HepG2 (cell line): ENCODE results near the gene FIBIN. TPM values are rescaled to one million over a fixed set of nuclear protein-coding genes. Genes with fewer than 3 reads are reported as not detected.

Experiments used
- ATAC-seq: fragments of 200-7000 bp; cut with Tn5 transposase; 3 replicates; pipeline ENCODE4 v1.9.1; 2020; ENCODE audit warnings: mild to moderate bottlenecking, moderate library complexity
- BruUV-seq: library from RNA; stranded (reverse); fragments of 400-500 nt; replicated peaks from 2 replicates; lab custom pipeline; 2021; lab: Mats Ljungman, UMichigan
- CTCF ChIA-PET: fragments of 300-600 bp; formaldehyde crosslinking; extraction: SDS; loops from one replicate; lab custom pipeline; 2021; ENCODE audit warnings: low total read pairs, inconsistent platforms, low intra/inter-chr PET ratio; lab: Yijun Ruan, JAX
- POLR2A ChIA-PET: fragments of 350-600 bp; sonication (Branson Sonifier 250); formaldehyde crosslinking; loops from one replicate; lab custom pipeline; 2020; ENCODE audit warnings: antibody characterized with exemption, inconsistent platforms; lab: Yijun Ruan, JAX
- DNase-seq: peaks from one replicate; pipeline ENCODE4 v3.0.0-alpha.2; 2015; ENCODE audit warnings: low spot score
- FAIRE-seq: peaks from 3 replicates; lab custom pipeline; 2011; peaks lifted over from hg19 to GRCh38; lab: Jason Lieb, UNC
- H2AFZ ChIP-seq: one replicate; pipeline ENCODE4 v1.6.1; 2011; ENCODE audit warnings: low read length, inconsistent platforms
- H3K27ac ChIP-seq: fragments of 300-600 bp; 3 replicates; pipeline ENCODE4 v1.8.0; 2011; ENCODE audit warnings: mixed run types, mild to moderate bottlenecking, mixed read lengths, low read length, inconsistent platforms; ENCODE audit not compliant: insufficient read depth; ENCODE audit errors: extremely low read length
- H3K27me3 ChIP-seq, 2 experiments: fragments of 200-600 bp in 1 of 2; 2 replicates in 1 of 2; 3 replicates in 1 of 2; pipeline versions ENCODE4 v1.6.0 to v1.8.0; 2011; ENCODE audit warnings: low read length in 2 of 2, mild to moderate bottlenecking in 2 of 2, moderate library complexity in 2 of 2, inconsistent platforms in 1 of 2; ENCODE audit not compliant: insufficient read depth in 2 of 2, control insufficient read depth in 1 of 2
- H3K36me3 ChIP-seq, 2 experiments: fragments of 200-600 bp in 1 of 2; replicated peaks in 1 of 2; 2 replicates in 1 of 2; 3 replicates in 1 of 2; pipeline versions ENCODE4 v1.5.1 to v1.8.0; 2011; ENCODE audit warnings: low read length in 2 of 2, inconsistent platforms in 1 of 2; ENCODE audit not compliant: insufficient read depth in 2 of 2, control insufficient read depth in 1 of 2
- H3K4me1 ChIP-seq: 2 replicates; pipeline ENCODE4 v1.5.1; 2012; ENCODE audit warnings: low read length, inconsistent platforms; ENCODE audit not compliant: insufficient read depth
- H3K4me2 ChIP-seq: 2 replicates; pipeline ENCODE4 v1.6.0; 2011; ENCODE audit warnings: low read depth, low read length, inconsistent platforms
- H3K4me3 ChIP-seq, 3 experiments: fragments of 200-600 bp in 1 of 3; sonication (generic), shearing (Covaris generic) in 1 of 3; replicated peaks in 1 of 3; 2 replicates each; pipeline ENCODE4 v1.5.1; 2011 to 2016; ENCODE audit warnings: low read length in 3 of 3, inconsistent platforms in 2 of 3, low read depth in 2 of 3, mild to moderate bottlenecking in 2 of 3, control low read depth in 1 of 3, mixed read lengths in 1 of 3; ENCODE audit not compliant: insufficient read depth in 1 of 3
- H3K79me2 ChIP-seq: one replicate; pipeline ENCODE4 v1.6.1; 2011; ENCODE audit warnings: low read length, inconsistent platforms; ENCODE audit not compliant: insufficient read depth
- H3K9ac ChIP-seq: 2 replicates; pipeline ENCODE4 v1.6.0; 2011; ENCODE audit warnings: mild to moderate bottlenecking, low read depth, low read length, inconsistent platforms; ENCODE audit not compliant: insufficient read depth
- H3K9me3 ChIP-seq: 2 replicates; pipeline ENCODE4 v1.5.1; 2012; ENCODE audit warnings: mild to moderate bottlenecking, low read length
- H4K20me1 ChIP-seq: 2 replicates; pipeline ENCODE4 v1.6.0; 2011; ENCODE audit warnings: inconsistent platforms, mild to moderate bottlenecking, low read length, moderate library complexity; ENCODE audit not compliant: insufficient read depth
- FOXP1 ChIP-seq, 2 experiments: fragments of 450-650 bp in 1 of 2; IDR thresholded peaks; 2 replicates each; pipeline ENCODE4 v1.6.1; 2017 to 2018; ENCODE audit warnings: antibody characterized with exemption in 1 of 2
- HOXA9 ChIP-seq: sonication (generic); formaldehyde crosslinking; IDR thresholded peaks from 2 replicates; pipeline ENCODE4 v1.8.1; 2022; ENCODE audit warnings: missing genetic modification reagents, mild to moderate bottlenecking, moderate library complexity, borderline replicate concordance
- KLF12 ChIP-seq: sonication (generic); formaldehyde crosslinking; IDR thresholded peaks from 2 replicates; pipeline ENCODE4 v1.4.0; 2020; ENCODE audit warnings: missing genetic modification reagents, borderline replicate concordance
- KLF9 ChIP-seq: IDR thresholded peaks from 2 replicates; pipeline ENCODE4 v1.6.1; 2016; ENCODE audit warnings: low read depth
- NR2F6 ChIP-seq, 2 experiments: IDR thresholded peaks; 2 replicates each; pipeline ENCODE4 v1.6.1; 2016; ENCODE audit warnings: antibody characterized with exemption in 1 of 2, mild to moderate bottlenecking in 1 of 2
- ZNF235 ChIP-seq: sonication (generic); formaldehyde crosslinking; IDR thresholded peaks from 2 replicates; pipeline ENCODE4 v1.8.1; 2023; ENCODE audit warnings: mild to moderate bottlenecking, missing genetic modification reagents, borderline replicate concordance
- ZNF30 ChIP-seq: sonication (generic); formaldehyde crosslinking; IDR thresholded peaks from 2 replicates; pipeline ENCODE4 v1.5.0; 2020; ENCODE audit warnings: mild to moderate bottlenecking, missing genetic modification reagents
- ZNF607 ChIP-seq: sonication (generic); formaldehyde crosslinking; IDR thresholded peaks from 2 replicates; pipeline ENCODE4 v1.5.1; 2020; ENCODE audit warnings: missing genetic modification reagents, mild to moderate bottlenecking, borderline replicate concordance
- ZNF619 ChIP-seq: sonication (generic); formaldehyde crosslinking; IDR thresholded peaks from 2 replicates; pipeline ENCODE4 v1.4.0; 2020; ENCODE audit warnings: mild to moderate bottlenecking, missing genetic modification reagents
- ZNF766 ChIP-seq: sonication (generic); formaldehyde crosslinking; IDR thresholded peaks from 2 replicates; pipeline ENCODE4 v1.5.0; 2020; ENCODE audit warnings: missing genetic modification reagents, borderline replicate concordance
- WGBS: methylation state at CpG from one replicate; pipeline ENCODE4 v1.1.6; 2017; ENCODE audit warnings: low lambda C conversion rate; 5-methylcytosine and 5-hydroxymethylcytosine counted together
- in situ Hi-C: cut with HindIII; loops from 2 replicates; pipeline ENCODE4 v1.10.0; 2017; ENCODE audit warnings: low pct_unique_long_range_greater_than_20kb; ENCODE audit not compliant: extremely low pct_ligation_motif_present
- intact Hi-C: fragments of 100-400 bp; cut with micrococcal nuclease; formaldehyde crosslinking; loops from one replicate; pipeline ENCODE4 v1.10.0; 2022; ENCODE audit not compliant: unreplicated experiment
- polyA plus RNA-seq, 8 experiments: library from polyadenylated mRNA; depleted of rRNA in 3 of 8; stranded (reverse) in 7 of 8; unstranded in 1 of 8; fragments of >200 nt; fragmentation: Illumina TruSeq in 4 of 8; extraction: Trizol in 4 of 8; gene quantifications; 2 replicates each; pipeline versions ENCODE4 v1.2.1 to v1.2.3, GENCODE V29; 2011 to 2016; ENCODE audit warnings: low read depth in 4 of 8, missing spikeins in 1 of 8, mixed read lengths in 1 of 8; ENCODE audit not compliant: insufficient read depth in 1 of 8
- total RNA-seq, 5 experiments: library from RNA; depleted of rRNA; stranded (reverse); fragments of >200 nt; fragmentation: Illumina TruSeq; extraction: Trizol; gene quantifications; 2 replicates each; pipeline ENCODE4 v1.2.3, GENCODE V29; 2016; ENCODE audit warnings: low read depth in 1 of 5
- TF ChIP-seq, protein P1 (sequence below): sonication (generic); formaldehyde crosslinking; IDR thresholded peaks from 2 replicates; pipeline ENCODE4 v1.4.0; 2020; ENCODE audit warnings: mild to moderate bottlenecking, missing genetic modification reagents, borderline replicate concordance
- TF ChIP-seq, protein P2 (sequence below): sonication (generic); formaldehyde crosslinking; IDR thresholded peaks from 2 replicates; pipeline ENCODE4 v1.8.0; 2022; ENCODE audit warnings: missing genetic modification reagents, mild to moderate bottlenecking, inconsistent platforms, borderline replicate concordance
- TF ChIP-seq, protein P3 (sequence below): sonication (generic); formaldehyde crosslinking; IDR thresholded peaks from 2 replicates; pipeline ENCODE4 v1.5.0; 2020; ENCODE audit warnings: missing genetic modification reagents
- TF ChIP-seq, protein P4 (sequence below), 2 experiments: IDR thresholded peaks; 2 replicates each; pipeline ENCODE4 v1.6.1; 2011 to 2012; ENCODE audit warnings: low read length in 2 of 2, borderline replicate concordance in 1 of 2, low read depth in 1 of 2, mild to moderate bottlenecking in 1 of 2, moderate library complexity in 1 of 2

Gene FIBIN
- total and polyA plus RNA-seq, 2 of the 13 experiments (the other 11 are each of a cell fraction or from before 2014, with no cell fraction given), result not detected

DNA sequence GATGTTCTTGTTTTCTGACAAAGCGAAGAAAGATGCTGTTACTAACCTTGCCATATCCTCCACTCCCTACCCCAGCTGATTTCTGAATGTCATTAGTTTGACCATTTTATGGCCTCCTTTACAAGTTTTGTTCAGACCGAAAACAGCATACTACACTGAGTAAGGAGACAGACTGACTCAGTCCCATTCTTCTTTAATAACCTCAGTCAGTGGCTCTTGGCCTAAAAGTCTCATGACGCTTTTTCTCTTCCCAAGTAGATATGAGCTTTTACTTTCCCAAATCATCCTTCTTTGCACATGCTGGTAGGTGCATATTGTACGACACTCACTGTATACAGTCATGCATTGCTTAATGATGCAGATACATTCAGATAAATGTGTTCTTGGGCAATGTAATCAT is 8.0 kb upstream of the FIBIN start:
- intact Hi-C loops, result no loop called here
- no peak overlapping the region for H2AFZ ChIP-seq
- H4K20me1 ChIP-seq, result no peaks in the 10 kb centered on the region
- no peaks in the 10 kb centered on the region for H3K4me1 ChIP-seq
- in situ Hi-C loops, result no loop called here
- ChIA-PET CTCF (no interaction called here), POLR2A (no interaction called here)
- H3K36me3 ChIP-seq, result no peaks in the 10 kb centered on the region
- H3K27ac ChIP-seq, result no peak overlapping the region
- no peaks in the 10 kb centered on the region; a peak in 1 of 5 replicates for H3K27me3 ChIP-seq
- no peak overlapping the region for H3K4me3 ChIP-seq
- DNase-seq, result no peak
- H3K4me2 ChIP-seq, result no peak overlapping the region
- H3K9me3 ChIP-seq, result no peaks in the 10 kb centered on the region
- H3K9ac ChIP-seq, result no peak overlapping the region
- FAIRE-seq, result no peak
- ATAC-seq, result no peak
- BruUV-seq, result no TSS peak
- no peaks in the 10 kb centered on the region for H3K79me2 ChIP-seq
- 19% methylated on average over 4 of the region's 4 CpGs for WGBS
- TF ChIP-seq ZNF607 (CRISPR knock-in tag) (no peak), ZNF235 (CRISPR knock-in tag) (no peak), NR2F6 (IDR thresholded peaks at IDR 0.05) (no peak), NR2F6 (CRISPR knock-in tag; IDR thresholded peaks at IDR 0.05) (no peak), HOXA9 (CRISPR knock-in tag) (no peak), KLF12 (CRISPR knock-in tag) (no peak), ZNF766 (no peak), ZNF30 (CRISPR knock-in tag) (no peak), ZNF619 (no peak), FOXP1 (IDR thresholded peaks at IDR 0.05) (no peak), FOXP1 (CRISPR knock-in tag; IDR thresholded peaks at IDR 0.05) (no peak), KLF9 (CRISPR knock-in tag) (no peak)
- TF ChIP-seq, protein P1, sequence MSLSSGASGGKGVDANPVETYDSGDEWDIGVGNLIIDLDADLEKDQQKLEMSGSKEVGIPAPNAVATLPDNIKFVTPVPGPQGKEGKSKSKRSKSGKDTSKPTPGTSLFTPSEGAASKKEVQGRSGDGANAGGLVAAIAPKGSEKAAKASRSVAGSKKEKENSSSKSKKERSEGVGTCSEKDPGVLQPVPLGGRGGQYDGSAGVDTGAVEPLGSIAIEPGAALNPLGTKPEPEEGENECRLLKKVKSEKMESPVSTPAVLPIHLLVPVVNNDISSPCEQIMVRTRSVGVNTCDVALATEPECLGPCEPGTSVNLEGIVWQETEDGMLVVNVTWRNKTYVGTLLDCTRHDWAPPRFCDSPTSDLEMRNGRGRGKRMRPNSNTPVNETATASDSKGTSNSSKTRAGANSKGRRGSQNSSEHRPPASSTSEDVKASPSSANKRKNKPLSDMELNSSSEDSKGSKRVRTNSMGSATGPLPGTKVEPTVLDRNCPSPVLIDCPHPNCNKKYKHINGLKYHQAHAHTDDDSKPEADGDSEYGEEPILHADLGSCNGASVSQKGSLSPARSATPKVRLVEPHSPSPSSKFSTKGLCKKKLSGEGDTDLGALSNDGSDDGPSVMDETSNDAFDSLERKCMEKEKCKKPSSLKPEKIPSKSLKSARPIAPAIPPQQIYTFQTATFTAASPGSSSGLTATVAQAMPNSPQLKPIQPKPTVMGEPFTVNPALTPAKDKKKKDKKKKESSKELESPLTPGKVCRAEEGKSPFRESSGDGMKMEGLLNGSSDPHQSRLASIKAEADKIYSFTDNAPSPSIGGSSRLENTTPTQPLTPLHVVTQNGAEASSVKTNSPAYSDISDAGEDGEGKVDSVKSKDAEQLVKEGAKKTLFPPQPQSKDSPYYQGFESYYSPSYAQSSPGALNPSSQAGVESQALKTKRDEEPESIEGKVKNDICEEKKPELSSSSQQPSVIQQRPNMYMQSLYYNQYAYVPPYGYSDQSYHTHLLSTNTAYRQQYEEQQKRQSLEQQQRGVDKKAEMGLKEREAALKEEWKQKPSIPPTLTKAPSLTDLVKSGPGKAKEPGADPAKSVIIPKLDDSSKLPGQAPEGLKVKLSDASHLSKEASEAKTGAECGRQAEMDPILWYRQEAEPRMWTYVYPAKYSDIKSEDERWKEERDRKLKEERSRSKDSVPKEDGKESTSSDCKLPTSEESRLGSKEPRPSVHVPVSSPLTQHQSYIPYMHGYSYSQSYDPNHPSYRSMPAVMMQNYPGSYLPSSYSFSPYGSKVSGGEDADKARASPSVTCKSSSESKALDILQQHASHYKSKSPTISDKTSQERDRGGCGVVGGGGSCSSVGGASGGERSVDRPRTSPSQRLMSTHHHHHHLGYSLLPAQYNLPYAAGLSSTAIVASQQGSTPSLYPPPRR (CRISPR knock-in tag), result no peak
- TF ChIP-seq, protein P2, sequence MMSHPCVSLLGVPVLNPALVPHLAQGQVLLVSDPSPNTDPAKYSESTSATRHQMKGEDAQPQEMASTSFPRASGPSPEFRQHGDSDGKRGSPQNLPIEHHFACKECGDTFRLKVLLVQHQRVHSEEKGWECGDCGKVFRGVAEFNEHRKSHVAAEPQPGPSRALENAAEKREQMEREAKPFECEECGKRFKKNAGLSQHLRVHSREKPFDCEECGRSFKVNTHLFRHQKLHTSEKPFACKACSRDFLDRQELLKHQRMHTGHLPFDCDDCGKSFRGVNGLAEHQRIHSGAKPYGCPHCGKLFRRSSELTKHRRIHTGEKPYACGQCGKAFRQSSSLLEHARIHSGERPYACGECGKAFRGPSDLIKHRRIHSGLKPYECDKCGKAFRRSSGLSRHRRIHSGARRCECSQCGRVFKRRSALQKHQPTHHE (CRISPR knock-in tag), result no peak
- TF ChIP-seq, protein P3, sequence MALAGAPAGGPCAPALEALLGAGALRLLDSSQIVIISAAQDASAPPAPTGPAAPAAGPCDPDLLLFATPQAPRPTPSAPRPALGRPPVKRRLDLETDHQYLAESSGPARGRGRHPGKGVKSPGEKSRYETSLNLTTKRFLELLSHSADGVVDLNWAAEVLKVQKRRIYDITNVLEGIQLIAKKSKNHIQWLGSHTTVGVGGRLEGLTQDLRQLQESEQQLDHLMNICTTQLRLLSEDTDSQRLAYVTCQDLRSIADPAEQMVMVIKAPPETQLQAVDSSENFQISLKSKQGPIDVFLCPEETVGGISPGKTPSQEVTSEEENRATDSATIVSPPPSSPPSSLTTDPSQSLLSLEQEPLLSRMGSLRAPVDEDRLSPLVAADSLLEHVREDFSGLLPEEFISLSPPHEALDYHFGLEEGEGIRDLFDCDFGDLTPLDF (CRISPR knock-in tag), result no peak
- TF ChIP-seq, protein P4, sequence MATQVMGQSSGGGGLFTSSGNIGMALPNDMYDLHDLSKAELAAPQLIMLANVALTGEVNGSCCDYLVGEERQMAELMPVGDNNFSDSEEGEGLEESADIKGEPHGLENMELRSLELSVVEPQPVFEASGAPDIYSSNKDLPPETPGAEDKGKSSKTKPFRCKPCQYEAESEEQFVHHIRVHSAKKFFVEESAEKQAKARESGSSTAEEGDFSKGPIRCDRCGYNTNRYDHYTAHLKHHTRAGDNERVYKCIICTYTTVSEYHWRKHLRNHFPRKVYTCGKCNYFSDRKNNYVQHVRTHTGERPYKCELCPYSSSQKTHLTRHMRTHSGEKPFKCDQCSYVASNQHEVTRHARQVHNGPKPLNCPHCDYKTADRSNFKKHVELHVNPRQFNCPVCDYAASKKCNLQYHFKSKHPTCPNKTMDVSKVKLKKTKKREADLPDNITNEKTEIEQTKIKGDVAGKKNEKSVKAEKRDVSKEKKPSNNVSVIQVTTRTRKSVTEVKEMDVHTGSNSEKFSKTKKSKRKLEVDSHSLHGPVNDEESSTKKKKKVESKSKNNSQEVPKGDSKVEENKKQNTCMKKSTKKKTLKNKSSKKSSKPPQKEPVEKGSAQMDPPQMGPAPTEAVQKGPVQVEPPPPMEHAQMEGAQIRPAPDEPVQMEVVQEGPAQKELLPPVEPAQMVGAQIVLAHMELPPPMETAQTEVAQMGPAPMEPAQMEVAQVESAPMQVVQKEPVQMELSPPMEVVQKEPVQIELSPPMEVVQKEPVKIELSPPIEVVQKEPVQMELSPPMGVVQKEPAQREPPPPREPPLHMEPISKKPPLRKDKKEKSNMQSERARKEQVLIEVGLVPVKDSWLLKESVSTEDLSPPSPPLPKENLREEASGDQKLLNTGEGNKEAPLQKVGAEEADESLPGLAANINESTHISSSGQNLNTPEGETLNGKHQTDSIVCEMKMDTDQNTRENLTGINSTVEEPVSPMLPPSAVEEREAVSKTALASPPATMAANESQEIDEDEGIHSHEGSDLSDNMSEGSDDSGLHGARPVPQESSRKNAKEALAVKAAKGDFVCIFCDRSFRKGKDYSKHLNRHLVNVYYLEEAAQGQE (IDR thresholded peaks at IDR 0.05; ENCODE audit: borderline replicate concordance in 1 of 2, low read depth in 1 of 2, low read length in 2 of 2), result no peak
